ENCODE results near the gene STX10. TPM values are rescaled to one million over a fixed set of nuclear protein-coding genes. Genes with fewer than 3 reads are reported as not detected.
A peak's percentile ranks its signal among the peaks of the same experiment; 100 is the strongest.

Gene STX10
- total and polyA plus RNA-seq, 2 donors (not counting 3 experiments of a cell fraction or from before 2014, with no cell fraction given) = 63.1 to 91.6 TPM

DNA sequence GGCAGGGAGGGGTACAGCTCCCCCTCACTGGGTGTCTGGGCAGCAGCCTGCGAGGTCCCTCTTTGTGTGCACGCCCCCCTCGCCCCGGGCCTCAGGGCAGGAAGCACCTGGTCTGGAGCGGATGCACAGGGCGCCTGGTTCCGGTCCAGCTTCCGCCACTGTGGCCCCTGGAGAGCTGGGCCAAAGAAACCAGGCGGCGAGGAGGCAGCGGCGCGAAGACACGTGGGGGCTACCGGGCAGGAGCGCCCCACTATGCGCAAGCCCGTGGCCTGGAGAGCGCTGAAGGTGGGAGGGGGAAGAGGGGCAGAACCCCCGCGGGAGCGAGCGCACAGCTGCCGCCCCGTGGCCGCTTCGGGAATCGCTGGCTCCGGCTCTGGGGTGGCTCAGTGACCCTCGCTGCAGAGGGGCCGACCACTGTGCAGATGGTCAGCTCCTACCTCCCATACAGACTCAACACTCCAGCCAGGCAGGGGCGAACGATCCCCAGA, 45.8 kb downstream of the STX10 start:
- peaks cover 3 to 9% of the 10 kb centered on the region in 2 experiments for H3K36me3 ChIP-seq (ENCODE audit: control insufficient read depth in 2 of 2, extremely low read depth in 1 of 2, insufficient read depth in 2 of 2, low read length in 2 of 2)
- H3K9me1 ChIP-seq (replicated peaks; ENCODE audit: control insufficient read depth, extremely low read depth, insufficient read depth, low read length) = no peaks in the 10 kb centered on the region
- dilution Hi-C loops (cut with MboI; ENCODE audit: extremely low pct_ligation_motif_present, low sequenced_read_pairs) (no loop called here), intact Hi-C loops (cut with micrococcal nuclease) (loop anchor here (5.0 kb wide), 2 partner anchors 143 to 903 kb away; partner anchors contain the start of gene RFX1)
- H3K9ac ChIP-seq (replicated peaks; ENCODE audit: extremely low read depth, insufficient read depth, low read length) = peak overlapping the region; percentile 35
- no peak overlapping the region for H2AFZ ChIP-seq (ENCODE audit: low read depth, low read length)
- DNase-seq (ENCODE audit: low read depth, low spot score) (peak; percentile 94), FAIRE-seq (peak; percentile 95)
- no peak overlapping the region for H3K4me3 ChIP-seq (replicated peaks in 1 of 3; ENCODE audit: insufficient read depth in 1 of 3, low read depth in 1 of 3, low read length in 3 of 3)
- ChIA-PET POLR2A (interaction anchor here (1.2 to 3.2 kb wide), 2 partner anchors 10 to 14 kb away, joined by 3 to 6 read pairs; partner anchors contain the start of gene NACC1), CTCF (interaction anchor here (0.8 to 3.6 kb wide), 10 partner anchors 9 to 139 kb away, joined by 3 to 24 read pairs (median 6); partner anchors contain the start of genes NACC1 and TRMT1)
- TF ChIP-seq, protein P1, sequence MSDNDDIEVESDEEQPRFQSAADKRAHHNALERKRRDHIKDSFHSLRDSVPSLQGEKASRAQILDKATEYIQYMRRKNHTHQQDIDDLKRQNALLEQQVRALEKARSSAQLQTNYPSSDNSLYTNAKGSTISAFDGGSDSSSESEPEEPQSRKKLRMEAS (IDR thresholded peaks at IDR 0.05; ENCODE audit: insufficient read depth, insufficient read length) = peak; percentile 82
- TF ChIP-seq JUN (IDR thresholded peaks at IDR 0.05; ENCODE audit: borderline replicate concordance, insufficient read depth, insufficient read length, low read depth) = no peak
- peak; percentile 82 for TF ChIP-seq GATA2 (IDR thresholded peaks at IDR 0.05; ENCODE audit: insufficient read depth, insufficient read length, low read depth, low read length)
- TF ChIP-seq CTCF (IDR thresholded peaks at IDR 0.05; ENCODE audit: extremely low read depth in 1 of 2, insufficient read depth in 1 of 2, low read depth in 1 of 2, low read length in 2 of 2) = peak; percentile 85 to 95
- TF ChIP-seq EZH2 (IDR thresholded peaks at IDR 0.05; ENCODE audit: borderline replicate concordance, low read depth, low read length, severe bottlenecking) = no peak
- peak; percentile 80 for TF ChIP-seq POLR2A (IDR thresholded peaks at IDR 0.05; ENCODE audit: low read depth, low read length)
- TF ChIP-seq FOS (IDR thresholded peaks at IDR 0.05; ENCODE audit: borderline replicate concordance, insufficient read depth, low read length) = no peak
- peak; percentile 78 for TF ChIP-seq MYC (IDR thresholded peaks at IDR 0.05; ENCODE audit: low read depth, low read length)
- TF ChIP-seq POLR2AphosphoS5 (IDR thresholded peaks at IDR 0.05; ENCODE audit: insufficient read depth, low read depth, low read length) = peak; percentile 99
- no TSS peak for BruUV-seq (replicated peaks)
- H3K4me2 ChIP-seq (ENCODE audit: insufficient read depth, low read length) = peak overlapping the region; percentile 34
- H4K20me1 ChIP-seq (replicated peaks; ENCODE audit: control insufficient read depth, extremely low read depth, insufficient read depth, low read length) = no peaks in the 10 kb centered on the region
- peak overlapping the region; percentile 60 for H3K27ac ChIP-seq (ENCODE audit: insufficient read depth, low read depth, low read length)
- H3K27me3 ChIP-seq (ENCODE audit: control insufficient read depth in 2 of 2, insufficient read depth in 2 of 2, low read length in 2 of 2) = no peaks in the 10 kb centered on the region
- H3K79me2 ChIP-seq (ENCODE audit: control insufficient read depth, insufficient read depth, low read length) = peaks cover 28% of the 10 kb centered on the region
- peaks cover 41% of the 10 kb centered on the region for H3K4me1 ChIP-seq (ENCODE audit: control insufficient read depth, extremely low read depth, insufficient read depth, low read length)
- H3K9me3 ChIP-seq (replicated peaks; ENCODE audit: control insufficient read depth, insufficient read depth, low read length) = no peaks in the 10 kb centered on the region

Measured in endothelial cell of umbilical vein (primary cell).